ENCODE results near the gene NLRC5.

GRCh38 chr16:57125969-57126368 lies 136.6 kb downstream of the NLRC5 start:
- TF ChIP-seq CTCF (conservative IDR thresholded peaks at IDR 0.05) (no peak), EZH2 (IDR thresholded peaks at IDR 0.05; ENCODE audit: low read depth) (no peak)

Data from PC-9 (cell line).